Hematopoietic multipotent progenitor cell treated with erythropoietin and hydrocortisone succinate and interleukin-3 and kit ligand, for 15 days (in vitro differentiated cells): ENCODE data around the gene MEX3A.
"Not testable (repeated sequence)": the region's sequence is repeated elsewhere in the genome, so short reads cannot be mapped to it uniquely, and the experiment has no call there.

ENCODE experiments used
- DNase-seq: peaks from one replicate; pipeline ENCODE4 v3.0.0-alpha.2; 2015; ENCODE audit warnings: low spot score

MEX3A gene, protein sequence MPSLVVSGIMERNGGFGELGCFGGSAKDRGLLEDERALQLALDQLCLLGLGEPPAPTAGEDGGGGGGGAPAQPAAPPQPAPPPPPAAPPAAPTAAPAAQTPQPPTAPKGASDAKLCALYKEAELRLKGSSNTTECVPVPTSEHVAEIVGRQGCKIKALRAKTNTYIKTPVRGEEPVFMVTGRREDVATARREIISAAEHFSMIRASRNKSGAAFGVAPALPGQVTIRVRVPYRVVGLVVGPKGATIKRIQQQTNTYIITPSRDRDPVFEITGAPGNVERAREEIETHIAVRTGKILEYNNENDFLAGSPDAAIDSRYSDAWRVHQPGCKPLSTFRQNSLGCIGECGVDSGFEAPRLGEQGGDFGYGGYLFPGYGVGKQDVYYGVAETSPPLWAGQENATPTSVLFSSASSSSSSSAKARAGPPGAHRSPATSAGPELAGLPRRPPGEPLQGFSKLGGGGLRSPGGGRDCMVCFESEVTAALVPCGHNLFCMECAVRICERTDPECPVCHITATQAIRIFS

DNA sequence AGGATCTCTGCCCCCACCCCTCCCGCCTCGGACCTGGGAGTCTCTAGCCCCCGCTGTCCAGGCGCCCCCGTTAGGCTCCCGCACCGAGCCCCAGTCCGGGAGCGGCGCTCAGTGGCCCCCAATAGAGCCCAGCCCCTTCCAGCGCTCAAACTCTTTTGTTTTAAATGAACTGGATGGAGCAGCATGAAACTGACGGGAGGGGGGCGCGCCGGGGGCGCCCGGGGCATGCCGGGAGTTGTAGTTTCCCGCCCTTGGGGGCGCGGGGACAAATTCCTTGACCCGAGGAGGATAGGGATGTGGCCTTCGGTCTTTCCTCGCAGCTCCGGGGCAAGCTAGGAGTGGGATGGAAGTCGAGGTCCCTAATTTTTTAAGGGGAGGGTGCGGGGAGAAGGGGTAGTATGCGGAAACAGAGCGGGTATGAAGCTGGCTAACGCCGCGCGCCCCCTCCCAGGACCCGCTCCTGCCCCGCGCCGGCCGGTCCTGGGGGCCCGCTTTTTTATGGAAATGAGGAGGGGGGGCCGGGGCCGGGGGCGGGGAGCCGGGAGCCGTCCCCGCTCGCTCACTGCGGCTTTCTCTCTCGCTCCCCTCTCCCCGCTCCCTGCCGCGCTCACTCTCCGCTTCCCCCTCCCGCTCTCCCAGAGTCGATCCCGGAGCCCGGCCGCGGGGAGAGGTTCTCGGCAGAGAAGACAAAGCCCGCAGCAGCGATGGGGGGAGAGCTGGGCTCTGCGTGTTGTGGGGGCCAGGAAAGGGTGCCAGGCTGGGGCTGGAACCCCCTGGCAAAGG is at the start of gene MEX3A:
MEX3A (minus strand) TSS at position 157 of the 783 bp plus-strand sequence. CDS start 467 bp downstream, outside the sequence.
- no peak for DNase-seq

DNA sequence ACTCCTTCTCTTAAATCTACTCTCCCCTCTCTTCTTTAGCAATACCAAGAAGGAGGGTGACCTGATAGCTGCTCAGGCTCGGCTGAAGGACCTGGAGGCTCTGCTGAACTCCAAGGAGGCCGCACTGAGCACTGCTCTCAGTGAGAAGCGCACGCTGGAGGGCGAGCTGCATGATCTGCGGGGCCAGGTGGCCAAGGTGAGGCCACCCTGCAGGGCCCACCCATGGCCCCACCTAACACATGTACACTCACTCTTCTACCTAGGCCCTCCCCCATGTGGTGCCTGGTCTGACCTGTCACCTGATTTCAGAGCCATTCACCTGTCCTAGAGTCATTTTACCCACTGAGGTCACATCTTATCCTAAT is 48.3 kb upstream of the MEX3A start:
- no peak for DNase-seq

DNA sequence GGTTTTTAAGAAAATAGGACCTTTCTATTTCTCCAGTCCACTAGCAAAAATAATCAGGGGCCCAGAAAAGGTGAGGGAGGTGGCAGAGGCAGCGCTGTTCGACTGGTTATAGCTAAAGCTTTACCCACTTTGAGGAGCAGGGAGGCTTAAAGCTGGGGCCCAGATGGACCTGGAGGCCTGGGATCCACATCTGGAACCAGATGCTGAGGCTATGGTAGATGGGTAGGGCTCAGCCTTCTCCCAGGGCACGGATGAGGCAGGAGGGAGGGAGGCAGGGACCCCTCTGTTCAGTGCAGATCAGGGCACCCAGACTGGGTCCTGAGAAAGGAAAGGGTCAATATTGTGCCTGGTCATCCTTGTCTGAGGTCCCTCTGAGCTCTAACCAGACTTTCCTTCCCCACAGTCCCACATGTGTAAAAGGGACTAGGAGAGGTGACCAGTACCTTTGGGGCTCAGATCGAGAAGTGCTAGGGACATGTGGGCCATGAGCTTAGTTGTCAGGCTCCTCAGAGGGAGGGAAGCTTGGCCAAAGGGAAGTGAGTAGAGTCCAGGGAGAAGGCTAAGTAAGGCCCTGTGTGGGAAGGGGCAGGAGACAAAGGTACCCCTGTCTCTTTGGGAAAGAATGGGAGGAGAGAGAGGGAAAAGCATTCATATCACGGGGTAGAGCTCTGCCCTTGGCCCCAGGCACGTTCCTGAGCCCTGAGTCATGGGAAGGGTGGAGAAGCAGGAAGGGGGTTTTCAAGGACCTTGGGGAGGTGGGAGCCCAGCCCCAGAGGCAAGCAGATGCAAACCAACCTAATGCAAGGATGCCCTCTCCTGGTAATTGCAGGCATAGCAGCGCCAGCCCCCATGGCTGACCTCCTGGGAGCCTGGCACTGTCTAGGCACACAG is 47.7 kb upstream of the MEX3A start:
- peak; percentile 80 for DNase-seq

DNA sequence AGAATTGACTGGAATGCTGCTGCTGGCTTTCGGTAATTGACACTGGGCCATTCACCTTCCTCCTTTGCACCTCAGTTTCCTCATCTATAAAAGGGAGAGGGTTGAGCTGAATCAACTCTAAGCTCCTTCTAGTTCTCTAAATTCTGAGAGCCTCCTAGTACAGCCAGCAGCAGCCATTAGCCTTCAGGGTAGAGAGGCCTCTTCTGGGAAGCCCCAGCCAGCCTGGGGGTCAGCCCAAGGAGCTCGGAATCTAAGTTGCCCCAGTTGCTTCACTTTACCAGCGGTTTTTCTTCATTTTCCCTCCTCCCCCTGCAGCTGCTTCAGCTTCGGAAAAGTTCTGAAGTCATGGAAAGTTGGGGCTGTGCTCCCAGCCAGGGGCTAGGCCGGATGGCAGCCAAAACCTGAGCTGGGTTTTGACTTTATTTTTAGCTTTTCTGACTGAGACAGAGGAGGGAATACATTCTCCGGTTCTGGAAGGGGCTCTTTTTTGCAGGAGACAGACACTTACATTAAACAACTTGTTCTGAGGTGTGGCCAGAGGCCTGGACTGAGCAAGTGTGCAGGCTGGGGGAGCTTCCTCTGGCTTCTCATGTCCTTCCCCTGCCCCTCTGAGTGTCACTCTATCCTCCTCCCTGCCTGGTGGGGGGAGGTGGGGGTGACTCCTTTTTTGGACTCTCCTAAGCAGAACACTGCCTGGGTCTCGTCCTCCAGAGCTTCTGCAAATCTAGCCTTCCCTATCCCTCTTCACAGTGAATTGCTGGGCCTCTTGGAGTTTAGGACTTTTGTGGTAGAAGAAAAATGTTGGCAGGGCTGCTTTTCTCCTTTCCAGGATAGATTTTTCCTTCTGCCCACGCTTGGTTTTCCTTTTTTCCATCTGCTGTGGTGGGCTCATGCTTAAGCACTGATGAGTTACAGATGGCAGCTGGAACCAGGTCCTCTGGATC is 46.7 kb upstream of the MEX3A start:
- DNase-seq: no peak

DNA sequence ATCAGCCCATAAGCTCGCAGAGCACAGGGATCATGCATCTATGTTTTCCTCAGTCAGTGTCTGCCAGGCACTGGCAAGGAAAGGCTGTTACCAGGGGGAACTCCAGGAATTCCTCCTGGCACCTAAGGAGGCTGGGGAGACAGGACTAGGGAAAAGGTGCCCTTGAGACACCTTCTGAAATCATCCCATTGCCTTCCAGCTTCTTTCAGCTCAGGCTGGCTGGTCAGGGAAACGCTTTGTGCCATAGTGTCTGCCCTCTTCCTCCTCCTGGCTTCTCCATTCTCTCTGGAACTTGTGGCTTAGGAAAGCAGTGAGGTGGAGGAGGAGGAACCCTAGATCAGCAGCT is 46.0 kb upstream of the MEX3A start:
- no peak for DNase-seq

DNA sequence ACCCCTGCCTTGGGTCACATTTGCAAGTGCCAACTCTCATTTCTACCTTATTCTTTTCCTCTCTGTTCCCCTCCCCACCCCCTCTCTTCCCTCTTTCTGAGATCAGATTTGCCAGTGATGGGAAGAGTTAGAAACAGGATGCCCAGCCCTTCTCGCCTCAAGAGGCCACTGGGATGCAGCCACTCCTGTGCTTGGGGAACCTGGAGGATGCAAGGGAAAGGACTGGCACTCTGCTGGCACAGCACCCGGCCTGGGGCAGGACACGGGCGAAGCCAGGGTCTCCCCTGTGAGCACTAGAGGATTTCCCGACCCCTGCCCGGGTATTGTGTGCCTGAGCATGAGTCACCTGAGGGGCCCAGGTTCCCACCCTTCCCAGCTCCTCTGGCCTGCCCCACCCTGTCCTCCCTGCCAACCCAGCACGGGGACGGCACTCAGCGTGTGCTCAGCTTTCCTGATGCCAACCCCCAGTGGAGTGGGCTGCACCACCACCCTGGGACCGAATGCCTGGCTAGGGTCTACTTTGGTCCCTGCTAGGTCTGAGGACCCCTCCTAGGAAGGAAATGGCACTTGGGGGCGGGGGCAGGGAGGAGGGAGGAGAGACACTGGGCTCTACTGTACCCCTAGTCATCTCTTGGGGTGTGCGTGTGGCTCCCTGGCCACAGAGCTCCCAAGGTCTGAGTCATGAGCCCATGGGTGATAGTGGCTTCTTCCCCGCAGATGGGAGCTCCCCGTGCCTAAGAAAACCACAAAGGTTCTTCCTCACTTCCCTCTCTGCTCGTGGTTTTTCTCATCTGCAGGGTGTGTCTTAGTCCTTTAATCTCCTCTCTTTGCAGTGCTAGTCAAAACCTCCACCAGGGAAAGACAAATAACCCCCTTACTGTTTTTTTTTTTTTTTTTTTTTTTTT is 44.6 kb upstream of the MEX3A start:
- peak; percentile 72 for DNase-seq

DNA sequence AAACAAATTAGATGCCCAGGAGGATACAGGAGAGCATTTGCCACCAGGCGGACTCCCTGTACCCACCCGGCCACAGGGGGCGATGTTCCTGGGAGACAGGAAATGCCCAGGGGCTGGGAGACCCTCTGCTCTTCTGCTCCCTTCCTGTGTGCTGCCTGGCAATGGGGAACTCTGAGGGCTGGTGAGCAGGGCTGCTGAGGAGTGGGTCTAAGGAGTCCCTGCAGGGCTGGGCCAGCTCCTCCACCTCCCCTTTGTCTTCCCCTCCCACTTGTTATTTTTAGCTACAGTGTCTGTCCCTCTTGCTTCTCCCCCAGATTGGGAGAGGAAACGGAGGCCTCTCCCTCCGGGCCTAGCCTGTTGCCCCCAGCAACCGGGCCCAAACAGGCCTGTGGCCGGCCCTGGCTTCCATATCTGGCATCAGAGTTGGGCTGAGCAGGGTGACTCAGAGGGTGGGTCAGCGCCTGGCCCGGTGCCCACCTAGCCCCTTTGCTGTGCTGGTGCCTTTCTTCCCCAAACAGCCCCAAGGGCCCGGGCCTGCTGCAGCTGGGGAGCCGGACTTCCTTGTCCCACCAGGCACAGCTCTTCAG is 43.9 kb upstream of the MEX3A start:
- DNase-seq: peak; percentile 84

DNA sequence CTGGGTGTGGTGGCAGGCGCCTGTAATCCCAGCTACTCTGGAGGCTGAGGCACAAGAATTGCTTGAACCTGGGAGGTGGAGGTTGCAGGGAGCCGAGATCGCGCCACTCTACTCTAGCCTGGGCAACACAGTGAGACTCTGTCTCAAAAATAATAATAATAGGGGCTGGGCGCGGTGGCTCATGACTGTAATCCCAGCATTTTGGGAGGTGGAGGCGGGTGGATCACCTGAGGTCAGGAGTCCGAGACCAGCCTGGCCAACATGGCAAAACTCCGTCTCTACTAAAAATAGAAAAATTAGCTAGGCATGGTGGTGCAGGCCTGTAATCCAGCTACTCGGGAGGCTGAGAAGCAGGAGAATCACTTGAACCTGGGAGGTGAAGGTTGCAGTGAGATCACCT is 43.3 kb upstream of the MEX3A start:
- DNase-seq: not testable (repeated sequence)

DNA sequence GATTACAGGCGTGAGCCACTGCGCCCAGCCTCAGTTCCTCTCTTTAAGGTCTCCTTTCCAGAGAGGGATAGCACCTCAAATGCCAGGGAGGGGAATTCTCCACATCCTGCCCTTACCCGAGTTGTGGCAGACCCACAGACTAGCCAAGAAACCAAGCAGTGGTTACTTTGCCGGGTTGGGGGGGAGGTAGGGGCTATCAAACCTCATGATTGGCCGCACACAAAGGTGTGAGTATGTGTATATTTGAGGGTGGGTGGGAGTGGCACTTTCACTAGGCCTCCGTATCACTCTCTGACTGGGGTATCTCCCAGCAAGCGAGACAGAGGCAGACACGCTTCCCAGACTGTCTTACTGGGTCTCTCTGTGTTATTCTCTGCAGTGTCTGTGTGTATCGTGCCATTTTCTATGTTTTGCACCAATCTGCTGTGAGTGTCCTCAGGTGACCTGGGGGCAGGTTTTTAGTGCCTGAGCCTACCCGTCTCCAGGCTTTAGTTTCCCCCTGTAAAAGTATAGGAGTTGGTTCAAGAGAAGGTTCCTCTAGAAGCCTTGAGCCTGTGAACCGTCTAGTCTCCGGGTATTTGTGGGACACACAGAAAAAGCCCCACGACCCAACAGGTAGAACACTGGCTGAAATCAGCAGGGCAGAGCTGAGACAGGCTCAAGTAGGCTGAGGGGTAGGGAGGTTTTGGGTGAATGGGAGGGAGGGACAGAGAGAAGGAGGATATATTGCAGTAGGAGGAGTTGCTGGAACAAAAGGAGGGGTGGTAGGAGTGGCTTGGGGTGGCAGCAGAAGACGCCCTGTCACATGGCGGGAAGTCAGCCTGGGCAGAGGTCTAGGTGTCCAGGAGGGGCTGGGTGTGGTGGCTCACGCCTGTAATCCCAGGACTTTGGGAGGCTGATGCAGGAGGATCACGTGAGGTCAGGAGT is 42.6 kb upstream of the MEX3A start:
- DNase-seq: peak; percentile 61

DNA sequence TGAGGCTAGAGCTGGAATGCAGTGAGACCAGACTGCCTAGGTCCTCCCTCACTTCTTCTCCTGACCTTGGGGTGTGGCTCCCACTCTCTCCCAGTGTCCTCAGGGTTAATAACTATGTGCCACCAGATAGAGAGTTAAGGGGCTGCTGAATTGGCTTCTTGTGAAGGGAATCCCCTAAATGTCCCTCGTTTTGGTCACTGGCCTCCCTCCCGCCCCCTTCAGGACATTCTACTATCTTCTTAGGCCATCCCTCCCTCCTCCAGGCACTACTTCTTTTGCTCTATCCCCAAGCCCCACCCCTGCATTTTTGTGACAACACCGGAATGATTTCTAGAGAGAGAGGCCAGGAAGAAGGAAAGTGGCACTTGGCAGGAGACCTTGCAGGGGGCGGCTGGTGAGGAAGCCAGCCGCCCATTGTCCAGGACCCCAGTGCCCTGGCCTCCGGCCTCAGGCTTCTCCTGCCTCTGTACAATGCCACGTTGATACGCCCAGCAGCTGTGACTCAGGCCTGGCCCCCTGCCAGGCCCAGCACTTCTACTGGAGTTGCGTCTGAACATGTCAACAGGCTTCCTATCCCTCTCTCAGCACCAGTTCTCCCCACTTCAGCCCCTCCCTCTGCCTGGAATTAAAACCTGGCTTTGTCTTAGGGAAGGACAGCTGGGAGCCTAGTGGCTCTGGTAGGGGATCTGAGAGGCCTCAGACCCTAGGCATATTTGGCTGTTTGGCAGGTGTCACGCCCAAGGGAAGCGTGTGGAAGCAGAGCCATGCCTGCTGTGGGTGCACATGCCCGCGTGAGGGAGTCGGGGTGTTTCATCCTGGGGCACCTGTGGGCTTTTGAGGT is 41.3 kb upstream of the MEX3A start:
- DNase-seq: peak; percentile 94

DNA sequence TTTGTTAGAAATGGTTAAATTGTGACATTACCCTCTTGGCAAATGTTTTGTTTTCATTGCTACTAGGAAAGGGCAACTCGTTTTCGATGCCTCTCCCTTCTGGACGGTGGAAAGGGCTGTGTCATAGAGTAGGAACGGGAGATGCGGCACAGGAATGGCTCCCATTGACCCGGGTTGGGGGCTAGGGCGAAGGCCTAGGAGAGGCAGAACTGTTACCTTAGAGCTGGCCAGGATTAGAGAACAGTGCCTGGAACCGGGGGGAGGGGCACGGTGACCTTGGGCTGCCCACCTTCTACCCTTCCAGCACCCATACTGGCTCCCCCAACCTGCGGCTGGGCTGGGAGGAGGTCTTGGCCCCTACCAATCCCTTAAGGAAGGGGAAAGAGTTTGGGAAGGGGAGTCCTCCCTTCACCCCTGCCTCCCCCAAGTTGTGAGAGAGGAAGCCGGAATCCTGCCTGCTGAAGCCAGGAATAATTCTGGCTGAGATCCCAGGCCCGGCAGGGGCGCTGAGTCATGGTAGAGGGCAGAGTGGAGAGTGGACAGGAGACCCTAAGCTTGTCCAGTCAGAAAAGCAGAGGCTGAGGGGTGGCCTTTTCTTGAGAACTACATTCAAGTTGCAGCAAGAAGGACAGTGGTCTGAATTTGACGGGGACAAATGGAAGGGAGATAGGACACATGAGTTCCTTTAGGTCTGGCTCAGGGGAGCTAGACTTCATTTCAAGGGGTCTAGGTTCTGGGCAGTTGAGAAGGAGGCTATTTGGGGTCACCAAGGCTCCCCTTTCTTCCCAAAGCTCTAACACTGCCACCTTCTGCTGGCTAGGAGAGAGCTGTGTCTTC is 40.5 kb upstream of the MEX3A start:
- no peak for DNase-seq

DNA sequence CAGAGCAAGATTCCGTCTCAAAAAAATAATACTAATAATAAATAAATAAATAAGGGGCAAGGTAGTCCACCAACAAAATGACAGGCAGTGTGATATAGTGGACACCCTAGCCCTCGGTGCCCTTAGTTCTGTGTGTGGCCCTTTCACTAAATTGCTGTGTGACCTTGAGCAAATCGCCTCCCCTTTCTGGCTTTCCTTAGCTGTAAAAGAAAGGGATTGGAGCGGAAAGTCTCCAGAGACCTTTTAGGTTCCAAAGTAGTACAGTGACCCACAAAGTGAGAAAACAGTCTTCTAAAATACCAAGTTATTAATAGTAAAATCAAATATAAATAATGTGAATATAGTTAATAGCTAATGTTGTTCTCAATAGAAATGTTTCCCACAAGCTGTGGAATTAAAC is 39.8 kb upstream of the MEX3A start:
- no peak for DNase-seq

DNA sequence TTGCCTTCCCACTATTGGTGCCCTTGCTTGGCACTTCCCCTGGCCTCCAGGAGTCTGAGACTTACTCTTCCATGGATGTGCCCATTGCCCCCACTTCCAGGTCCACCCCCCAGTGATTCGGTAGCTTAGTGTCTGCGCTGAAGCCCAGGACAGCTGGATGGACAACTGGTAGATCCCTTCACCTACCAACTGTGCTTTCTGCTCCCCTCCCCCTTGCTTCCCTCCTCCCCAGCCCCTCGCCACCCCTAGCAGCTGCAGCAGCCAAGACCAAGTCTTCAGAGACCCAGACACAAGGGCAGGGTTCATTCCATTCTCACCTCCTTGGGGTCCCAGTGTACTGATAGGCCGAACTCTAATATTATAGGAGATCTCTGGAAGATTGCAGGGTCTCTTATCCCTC is 39.2 kb upstream of the MEX3A start:
- no peak for DNase-seq

DNA sequence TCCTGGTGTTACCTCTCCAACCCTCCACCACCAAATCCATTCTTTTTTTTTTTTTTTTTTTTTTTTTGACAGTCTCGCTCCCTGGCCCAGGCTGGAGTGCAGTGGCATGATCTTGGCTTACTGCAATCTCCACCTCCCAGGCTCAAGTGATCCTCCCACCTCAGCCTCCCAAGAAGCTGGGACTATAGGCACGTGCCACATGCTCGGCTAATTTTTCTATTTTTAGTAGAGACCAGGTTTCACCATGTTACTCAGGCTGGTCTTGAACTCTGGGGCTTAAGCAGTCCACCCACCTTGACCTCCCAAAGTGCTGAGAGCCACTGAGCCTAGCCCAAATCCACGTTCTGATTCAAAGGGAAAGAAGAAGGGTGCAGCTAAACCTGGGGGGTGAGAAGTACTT is 38.7 kb upstream of the MEX3A start:
- not testable (repeated sequence) for DNase-seq

DNA sequence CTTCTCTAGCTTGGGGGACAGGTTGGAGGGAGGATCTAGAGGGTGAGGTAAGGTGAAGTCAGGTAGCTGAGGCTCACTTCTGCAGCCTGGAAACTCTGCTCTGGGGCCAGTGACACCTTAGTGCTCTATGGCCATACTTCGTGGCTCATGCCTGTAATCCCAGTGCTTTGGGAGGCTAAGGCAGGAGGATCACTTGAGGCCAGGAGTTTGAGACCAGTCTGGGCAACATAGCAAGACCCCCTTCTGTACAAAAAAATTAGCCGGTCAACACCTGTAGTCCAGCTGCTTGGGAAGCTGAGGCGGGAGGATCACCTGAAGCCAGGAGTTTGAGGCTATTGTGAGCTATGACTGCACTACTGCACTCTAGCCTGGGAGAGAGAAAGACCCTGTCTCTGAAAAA is 38.1 kb upstream of the MEX3A start:
- DNase-seq: no peak

DNA sequence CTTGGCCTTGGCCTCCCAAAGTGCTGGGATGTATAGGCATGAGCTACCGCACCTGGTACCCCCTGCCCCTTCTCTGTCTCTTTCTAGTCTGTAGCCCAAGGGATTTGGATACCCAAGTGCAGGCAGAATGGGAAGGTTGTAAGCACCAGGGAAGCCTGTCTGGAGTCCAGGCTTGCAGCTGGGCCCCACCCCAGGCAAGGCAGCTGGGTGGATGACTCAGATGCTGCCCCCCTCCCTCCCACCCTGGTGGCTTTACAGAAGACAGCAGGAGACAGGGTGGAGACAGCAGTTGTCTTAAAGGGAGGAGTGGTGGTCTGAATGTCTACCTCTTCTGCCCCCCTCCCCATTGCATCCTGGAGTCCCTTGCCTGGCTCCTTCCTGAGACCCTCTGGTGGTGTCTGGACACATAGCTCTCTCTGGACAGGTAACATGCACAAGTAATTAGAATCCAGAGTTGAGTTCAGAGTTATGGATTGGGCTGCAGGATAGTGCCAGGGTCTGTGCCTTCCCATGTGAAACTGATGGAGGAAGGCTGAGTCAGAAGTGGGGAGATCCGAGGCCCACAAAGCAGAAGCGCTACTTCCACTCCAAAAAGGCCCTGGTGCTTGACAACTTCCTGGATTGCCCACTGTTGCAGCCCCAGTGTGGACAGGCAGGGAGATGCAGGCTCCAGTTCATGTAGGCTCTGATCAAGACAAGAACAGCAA is 37.4 kb upstream of the MEX3A start:
- DNase-seq: peak; percentile 69
